Activated CD8-positive, alpha-beta memory T cell treated with anti-CD3 and anti-CD28 coated beads, Interleukin-2, amount 10 ng/mL, durations not matched to agents 7 days and 5 days (primary cell): ENCODE data around the gene TEDDM1. TPM values are rescaled to one million over a fixed set of nuclear protein-coding genes. Genes with fewer than 3 reads are reported as not detected.

Experiments used
- ATAC-seq: fragments of 150-1000 bp; cut with Tn5 transposase; one replicate; pipeline ENCODE4 v1.10.0; 2021; ENCODE audit warnings: moderate library complexity
- CTCF ChIA-PET: fragments of 350-600 bp; sonication (Branson Sonifier 250); formaldehyde crosslinking; loops from one replicate; lab custom pipeline; 2021; ENCODE audit warnings: antibody characterized with exemption; lab: Charles Lee
- DNase-seq: peaks from one replicate; pipeline ENCODE4 v3.0.0-alpha.2; 2020
- H3K27ac Mint-ChIP-seq: one replicate; pipeline ENCODE4 v1.8.0; 2021; ENCODE audit warnings: mild to moderate bottlenecking, mixed read lengths
- H3K27me3 Mint-ChIP-seq: one replicate; pipeline ENCODE4 v1.8.0; 2021; ENCODE audit warnings: mixed read lengths
- H3K36me3 Mint-ChIP-seq: one replicate; pipeline ENCODE4 v1.8.0; 2021; ENCODE audit warnings: mild to moderate bottlenecking, mixed read lengths
- H3K4me1 Mint-ChIP-seq: one replicate; pipeline ENCODE4 v1.8.0; 2021; ENCODE audit warnings: mixed read lengths
- H3K4me3 Mint-ChIP-seq: one replicate; pipeline ENCODE4 v1.8.0; 2021; ENCODE audit warnings: mild to moderate bottlenecking, moderate library complexity, mixed read lengths
- H3K9me3 Mint-ChIP-seq: one replicate; pipeline ENCODE4 v1.8.0; 2022; ENCODE audit warnings: low read depth, mixed read lengths
- total RNA-seq, 2 experiments: library from RNA; stranded (reverse); gene quantifications; one replicate each; pipeline ENCODE4 v1.2.3, GENCODE V29; 2021

TEDDM1 gene
- total RNA-seq, 2 experiments from 2014 or later: not detected

DNA sequence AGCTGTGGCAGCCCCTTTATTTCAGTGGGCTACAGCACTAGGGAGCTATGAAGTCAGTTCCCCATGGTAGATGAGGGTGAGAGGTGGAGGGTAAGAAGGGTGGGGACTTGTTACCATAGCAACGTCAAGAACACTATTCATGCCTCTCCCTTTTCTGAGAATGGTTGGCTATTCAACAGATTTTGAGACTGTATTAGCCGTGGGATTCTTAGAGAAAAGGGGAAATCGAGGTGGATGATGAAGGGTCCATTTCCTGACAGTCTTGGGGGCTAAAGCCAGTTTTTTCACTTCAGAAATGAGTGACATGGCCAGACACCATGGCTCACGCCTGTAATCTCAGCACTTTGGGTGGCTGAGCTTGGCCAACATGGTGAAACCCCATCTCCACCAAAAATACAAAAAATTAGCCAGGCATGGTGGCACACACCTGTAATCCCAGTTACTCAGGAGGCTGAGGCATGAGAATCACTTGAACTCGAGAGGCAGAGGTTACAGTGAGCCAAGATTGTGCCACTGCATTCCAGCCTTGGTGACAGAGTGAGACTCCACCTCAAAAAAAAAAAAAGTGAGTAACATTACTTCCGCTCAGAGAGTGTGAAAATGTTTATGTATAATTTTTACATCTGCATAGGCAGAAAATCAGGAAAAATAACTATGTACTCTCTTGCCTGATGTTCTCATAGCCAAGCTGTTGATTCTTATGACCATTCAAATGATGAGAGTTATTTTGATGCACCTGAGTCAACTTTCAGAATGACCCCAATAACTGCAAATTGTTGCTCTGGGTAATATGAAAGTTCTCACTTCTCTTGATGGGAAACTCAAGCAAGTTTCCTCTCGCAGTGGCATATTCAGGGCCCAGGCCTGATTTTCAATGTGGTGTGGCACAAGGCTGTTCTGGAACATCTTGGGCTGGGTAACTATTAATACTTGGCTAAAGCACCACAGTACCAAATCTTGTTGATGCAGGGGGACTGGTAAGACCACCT lies 26.3 kb upstream of the TEDDM1 start:
- CTCF ChIA-PET: no interaction called here
- Mint-ChIP-seq H3K36me3 (no peaks in the 10 kb centered on the region), H3K27me3 (peaks cover 17% of the 10 kb centered on the region), H3K4me1 (peaks cover 26% of the 10 kb centered on the region), H3K27ac (peak overlapping the region; percentile 10), H3K9me3 (no peaks in the 10 kb centered on the region), H3K4me3 (no peak overlapping the region)
- DNase-seq (no peak), ATAC-seq (no peak)

DNA sequence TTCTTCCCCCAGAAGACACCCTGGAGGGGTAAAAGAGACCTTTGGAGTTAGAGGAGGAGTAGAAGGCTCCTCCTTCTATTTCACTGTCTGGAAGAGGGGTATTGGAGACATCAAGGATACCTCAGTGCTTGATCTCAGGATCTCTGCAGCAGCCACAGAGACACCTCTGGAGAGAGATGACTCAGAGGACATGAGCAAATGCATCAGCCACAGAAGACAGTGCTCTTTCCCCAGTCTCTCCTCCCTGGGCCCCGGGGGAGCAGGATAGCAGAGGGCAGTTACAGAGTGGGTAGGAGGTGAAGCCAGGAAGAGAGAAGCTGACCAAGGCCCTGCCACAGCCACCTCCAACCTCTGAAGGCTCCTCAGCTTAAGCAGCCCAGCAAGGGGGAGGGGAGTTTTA lies 15.3 kb upstream of the TEDDM1 start:
- H3K4me1 Mint-ChIP-seq: peaks cover 23% of the 10 kb centered on the region
- no peaks in the 10 kb centered on the region for H3K9me3 Mint-ChIP-seq
- peak; percentile 47 for ATAC-seq
- CTCF ChIA-PET: interaction anchor here (1.0 kb wide), 1 partner anchor 20 kb away, joined by 3 read pairs; no protein-coding TSS in a partner anchor
- H3K36me3 Mint-ChIP-seq: no peaks in the 10 kb centered on the region
- no peak overlapping the region for H3K4me3 Mint-ChIP-seq
- DNase-seq: no peak
- no peak overlapping the region for H3K27ac Mint-ChIP-seq
- peaks cover 45% of the 10 kb centered on the region for H3K27me3 Mint-ChIP-seq

DNA sequence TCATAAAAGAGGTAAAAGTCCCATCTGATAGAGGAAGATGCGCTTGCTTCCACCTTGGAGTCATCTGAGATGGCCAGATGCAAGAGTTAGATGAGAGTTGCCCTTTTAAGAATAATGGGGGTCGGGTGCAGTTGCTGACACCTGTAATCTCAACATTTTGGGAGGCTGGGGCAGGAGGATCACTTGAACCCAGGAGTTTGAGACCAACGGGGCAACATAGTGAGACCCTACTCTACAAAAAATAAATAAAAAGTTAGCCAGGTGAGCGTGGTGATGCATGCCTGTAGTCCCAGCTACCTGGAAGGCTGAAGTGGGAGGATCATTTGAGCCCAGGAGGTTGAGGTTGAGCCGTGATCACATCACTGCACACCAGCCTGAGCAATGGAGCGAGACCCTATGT lies 13.5 kb upstream of the TEDDM1 start:
- peaks cover 47% of the 10 kb centered on the region for H3K27me3 Mint-ChIP-seq
- no peaks in the 10 kb centered on the region for H3K36me3 Mint-ChIP-seq
- DNase-seq (no peak), ATAC-seq (no peak)
- H3K4me1 Mint-ChIP-seq: peaks cover 23% of the 10 kb centered on the region
- CTCF ChIA-PET: interaction anchor here (1.7 kb wide), 1 partner anchor 9 kb away, joined by 5 read pairs; no protein-coding TSS in a partner anchor
- no peaks in the 10 kb centered on the region for H3K9me3 Mint-ChIP-seq
- H3K4me3 Mint-ChIP-seq: no peak overlapping the region
- H3K27ac Mint-ChIP-seq: no peak overlapping the region

DNA sequence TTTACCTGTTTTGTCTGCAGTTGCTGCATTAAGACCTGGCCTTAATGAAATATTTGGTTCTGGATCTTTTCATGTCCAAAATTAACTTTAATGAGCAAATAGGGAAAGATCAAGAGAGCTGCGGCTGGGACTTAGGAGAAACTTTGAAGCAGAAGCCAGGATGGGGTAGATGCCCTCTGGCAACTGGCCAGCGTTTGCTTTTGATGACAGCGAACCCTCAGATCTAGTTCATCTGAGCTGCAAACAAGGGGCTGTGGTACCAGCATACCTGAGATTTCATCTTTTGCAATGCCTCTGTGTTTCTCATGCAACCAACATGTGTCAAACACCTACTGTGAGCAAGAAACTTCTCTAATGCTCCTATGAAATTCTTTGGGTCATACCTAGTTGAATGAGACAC lies 13.0 kb upstream of the TEDDM1 start:
- CTCF ChIA-PET: interaction anchor here (1.7 kb wide), 1 partner anchor 10 kb away, joined by 5 read pairs; no protein-coding TSS in a partner anchor
- no peak for ATAC-seq
- DNase-seq: no peak
- H3K9me3 Mint-ChIP-seq: no peaks in the 10 kb centered on the region
- H3K4me3 Mint-ChIP-seq: no peak overlapping the region
- H3K4me1 Mint-ChIP-seq: peaks cover 21% of the 10 kb centered on the region
- H3K36me3 Mint-ChIP-seq: no peaks in the 10 kb centered on the region
- H3K27me3 Mint-ChIP-seq: peaks cover 42% of the 10 kb centered on the region
- H3K27ac Mint-ChIP-seq: no peak overlapping the region

DNA sequence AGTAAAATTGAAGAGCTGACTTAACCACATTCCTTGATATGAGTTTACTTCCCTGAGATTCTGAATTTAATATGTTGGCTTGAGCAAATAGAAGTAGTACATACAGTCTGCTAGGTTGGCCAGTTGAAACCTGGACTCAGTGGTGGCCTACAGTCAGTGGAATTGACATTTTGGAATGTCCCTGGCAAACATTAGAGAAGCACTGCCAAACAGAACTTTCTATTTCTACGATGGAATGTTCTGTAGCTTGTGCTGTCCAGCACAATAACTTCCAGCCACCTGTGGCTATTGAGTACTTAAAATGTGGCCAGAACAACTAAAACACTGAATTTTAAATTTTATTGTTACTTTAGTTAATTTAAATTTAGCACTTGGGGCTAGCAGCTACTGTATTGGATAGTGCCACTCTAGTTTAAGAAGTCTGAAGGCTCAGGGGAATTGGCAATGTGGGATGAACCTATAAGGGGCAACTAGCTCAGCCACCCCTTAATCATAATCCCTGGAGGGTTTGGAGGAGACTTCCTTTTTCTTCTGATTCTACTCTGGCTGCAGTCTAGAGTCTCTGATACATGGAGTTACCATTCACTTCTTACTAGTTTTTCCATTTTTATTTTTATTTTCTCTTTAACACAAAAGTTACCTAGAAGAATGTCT lies 10.3 kb upstream of the TEDDM1 start:
- Mint-ChIP-seq H3K4me3 (no peak overlapping the region), H3K27me3 (peaks cover 44% of the 10 kb centered on the region)

DNA sequence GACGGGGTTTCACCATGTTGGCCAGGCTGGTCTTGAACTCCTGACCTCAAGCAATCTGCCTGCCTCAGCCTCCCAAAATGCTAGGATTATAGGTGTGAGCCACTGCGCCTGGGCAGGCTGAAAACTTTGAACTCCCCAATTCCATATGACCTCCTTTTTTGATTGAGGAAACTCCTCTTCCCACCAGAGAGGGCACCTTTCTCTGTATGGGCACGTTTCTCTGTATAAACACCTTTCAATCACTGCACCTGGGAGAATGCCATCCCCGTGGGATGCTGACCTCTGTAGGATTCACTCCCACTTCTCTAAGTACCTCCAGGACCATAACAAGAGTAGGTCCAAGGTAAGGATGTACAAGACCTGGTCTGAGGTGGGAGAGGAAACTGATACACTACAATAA lies 9.7 kb upstream of the TEDDM1 start:
- CTCF ChIA-PET: no interaction called here
- ATAC-seq (no peak), DNase-seq (no peak)
- Mint-ChIP-seq H3K27me3 (peaks cover 43% of the 10 kb centered on the region), H3K4me3 (no peak overlapping the region), H3K4me1 (peaks cover under 1% of the 10 kb centered on the region), H3K9me3 (no peaks in the 10 kb centered on the region), H3K36me3 (no peaks in the 10 kb centered on the region), H3K27ac (no peak overlapping the region)

More for the DNA sequence above, 10.3 kb upstream of the TEDDM1 start:
- Mint-ChIP-seq H3K27ac (no peak overlapping the region), H3K36me3 (no peaks in the 10 kb centered on the region), H3K4me1 (peaks cover 6% of the 10 kb centered on the region), H3K9me3 (no peaks in the 10 kb centered on the region)
- CTCF ChIA-PET: interaction anchor here (1.3 kb wide), 1 partner anchor 325 kb away, joined by 3 read pairs; no protein-coding TSS in a partner anchor
- DNase-seq (no peak), ATAC-seq (no peak)

DNA sequence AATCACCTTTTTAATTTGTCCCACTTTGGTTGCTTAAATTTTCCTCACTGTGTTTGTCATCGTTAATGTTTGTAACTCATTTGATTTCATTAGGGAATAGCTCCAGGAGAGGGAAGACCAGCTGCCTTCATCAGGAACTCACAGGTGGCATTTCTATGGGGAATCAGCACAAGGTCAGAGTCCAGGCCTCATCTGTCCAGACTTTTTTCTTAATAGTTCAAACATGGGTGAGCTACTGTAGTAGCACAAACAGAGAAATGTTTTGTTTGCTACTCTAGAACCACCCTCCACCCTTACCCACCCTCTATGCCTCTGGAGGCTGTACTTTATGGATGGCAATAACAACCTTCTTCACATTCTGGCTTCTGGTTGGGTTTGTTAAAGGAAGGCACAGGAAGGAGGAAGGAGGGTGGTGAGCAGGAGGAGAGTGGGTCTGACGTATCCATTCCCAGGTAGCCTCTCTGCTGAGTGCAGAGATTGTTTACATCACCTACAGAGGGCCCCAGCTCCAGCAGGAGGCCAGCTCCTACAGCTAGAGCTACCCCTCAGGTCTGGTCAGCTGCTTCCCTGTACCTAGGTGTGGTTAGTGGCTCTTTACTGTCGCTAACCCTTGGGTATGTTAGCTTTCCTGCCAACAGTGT lies 8.1 kb upstream of the TEDDM1 start:
- CTCF ChIA-PET: no interaction called here
- Mint-ChIP-seq H3K27ac (no peak overlapping the region), H3K36me3 (no peaks in the 10 kb centered on the region), H3K4me1 (no peaks in the 10 kb centered on the region), H3K4me3 (no peak overlapping the region), H3K9me3 (peaks cover 3% of the 10 kb centered on the region), H3K27me3 (peaks cover 35% of the 10 kb centered on the region)
- ATAC-seq (no peak), DNase-seq (no peak)

DNA sequence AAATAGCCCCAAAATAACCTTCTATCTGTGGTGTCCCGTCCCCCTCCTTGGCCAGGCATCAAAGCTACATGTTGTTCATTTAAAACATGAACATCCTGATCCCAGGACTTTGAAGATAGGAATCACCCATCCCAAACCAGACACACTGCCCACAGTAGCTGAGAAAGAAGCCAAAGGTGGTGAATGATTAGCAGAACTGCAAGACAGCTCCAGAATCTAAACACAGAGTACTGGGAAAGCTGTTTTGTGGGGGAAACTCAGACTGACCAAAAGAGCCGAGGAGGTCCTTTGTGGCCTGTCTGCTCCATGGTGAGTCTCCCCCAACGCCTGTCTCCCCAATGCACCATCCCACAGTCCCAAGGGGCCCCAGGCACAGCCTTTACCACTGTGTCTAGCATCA lies 7.3 kb upstream of the TEDDM1 start:
- no peaks in the 10 kb centered on the region for H3K4me1 Mint-ChIP-seq
- H3K27ac Mint-ChIP-seq: no peak overlapping the region
- H3K4me3 Mint-ChIP-seq: no peak overlapping the region
- CTCF ChIA-PET: interaction anchor here (1.1 kb wide), 1 partner anchor 265 kb away, joined by 3 read pairs; no protein-coding TSS in a partner anchor
- DNase-seq (no peak), ATAC-seq (no peak)
- no peaks in the 10 kb centered on the region for H3K36me3 Mint-ChIP-seq
- H3K9me3 Mint-ChIP-seq: peaks cover 3% of the 10 kb centered on the region
- peaks cover 35% of the 10 kb centered on the region for H3K27me3 Mint-ChIP-seq

DNA sequence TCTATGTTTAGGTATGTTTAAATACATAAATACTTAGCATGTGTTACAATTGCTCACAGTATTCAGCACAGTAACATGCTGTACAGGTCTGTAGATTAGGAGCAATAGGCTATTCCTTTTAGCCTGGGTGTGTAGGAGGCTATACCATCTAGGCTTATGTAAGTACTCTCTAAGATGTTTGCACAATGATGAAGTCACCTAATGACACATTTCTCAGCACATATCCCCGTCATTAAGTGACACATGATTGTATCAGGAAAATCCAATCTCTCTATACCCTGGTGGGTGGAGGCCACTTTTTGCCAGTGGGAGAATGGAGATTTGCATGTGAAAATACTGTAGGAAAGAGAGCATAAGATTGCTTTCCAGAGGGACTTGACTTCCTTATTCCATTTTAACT lies 5.5 kb upstream of the TEDDM1 start:
- ATAC-seq: no peak
- Mint-ChIP-seq H3K36me3 (no peaks in the 10 kb centered on the region), H3K4me1 (no peaks in the 10 kb centered on the region), H3K27me3 (peaks cover 33% of the 10 kb centered on the region), H3K9me3 (peaks cover 3% of the 10 kb centered on the region), H3K27ac (no peak overlapping the region), H3K4me3 (no peak overlapping the region)
- CTCF ChIA-PET: no interaction called here
- DNase-seq: no peak

DNA sequence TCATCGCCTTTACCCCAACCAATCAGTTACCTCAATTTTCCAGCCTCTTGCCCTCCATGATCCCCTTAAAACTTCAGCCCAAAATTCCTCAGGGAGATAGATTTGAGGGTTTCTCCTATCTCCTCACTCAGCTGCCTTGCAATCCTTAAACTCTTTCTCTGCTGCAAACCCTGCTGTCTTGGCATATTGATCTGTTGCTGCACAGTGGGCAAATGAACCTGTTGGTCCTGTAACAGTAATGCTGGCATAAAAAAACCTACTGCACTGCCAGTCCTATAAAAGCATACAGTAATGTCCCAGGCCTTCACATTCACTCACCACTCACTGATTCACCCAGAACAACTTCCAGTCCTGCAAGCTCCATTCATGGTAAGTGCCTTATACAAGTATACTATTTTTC lies 5.1 kb upstream of the TEDDM1 start:
- no peak overlapping the region for H3K27ac Mint-ChIP-seq
- CTCF ChIA-PET: interaction anchor here (0.8 kb wide), 1 partner anchor 262 kb away, joined by 6 read pairs; no protein-coding TSS in a partner anchor

DNA sequence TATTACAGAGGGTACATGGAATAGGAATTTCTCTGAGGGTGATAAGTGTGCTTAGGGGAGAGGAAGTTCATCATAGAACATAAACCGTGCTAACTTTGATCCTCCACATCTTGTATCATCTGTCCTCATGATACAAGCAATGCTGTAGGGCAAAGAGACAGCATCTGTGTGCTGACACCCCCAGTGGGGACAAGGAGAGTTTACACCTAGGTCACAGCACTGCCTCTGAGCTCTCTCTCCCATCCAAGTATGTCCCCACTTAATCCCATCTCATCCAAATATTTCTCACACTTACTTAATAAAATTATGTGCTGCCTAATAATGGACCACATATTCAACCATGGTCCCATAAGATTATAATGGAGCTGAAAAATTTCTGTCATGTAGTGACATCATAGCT lies 4.3 kb upstream of the TEDDM1 start:
- Mint-ChIP-seq H3K4me3 (no peak overlapping the region), H3K4me1 (no peaks in the 10 kb centered on the region), H3K36me3 (no peaks in the 10 kb centered on the region), H3K27me3 (peaks cover 34% of the 10 kb centered on the region), H3K9me3 (peaks cover 3% of the 10 kb centered on the region), H3K27ac (no peak overlapping the region)
- ATAC-seq (no peak), DNase-seq (no peak)
- CTCF ChIA-PET: interaction anchor here (0.8 to 1.0 kb wide), 2 partner anchors 8 to 262 kb away, joined by 4 to 6 read pairs; no protein-coding TSS in a partner anchor

More for the DNA sequence above, 5.1 kb upstream of the TEDDM1 start:
- Mint-ChIP-seq H3K9me3 (peaks cover 3% of the 10 kb centered on the region), H3K4me1 (no peaks in the 10 kb centered on the region), H3K4me3 (no peak overlapping the region), H3K36me3 (no peaks in the 10 kb centered on the region), H3K27me3 (peaks cover 33% of the 10 kb centered on the region)
- DNase-seq (no peak), ATAC-seq (no peak)

DNA sequence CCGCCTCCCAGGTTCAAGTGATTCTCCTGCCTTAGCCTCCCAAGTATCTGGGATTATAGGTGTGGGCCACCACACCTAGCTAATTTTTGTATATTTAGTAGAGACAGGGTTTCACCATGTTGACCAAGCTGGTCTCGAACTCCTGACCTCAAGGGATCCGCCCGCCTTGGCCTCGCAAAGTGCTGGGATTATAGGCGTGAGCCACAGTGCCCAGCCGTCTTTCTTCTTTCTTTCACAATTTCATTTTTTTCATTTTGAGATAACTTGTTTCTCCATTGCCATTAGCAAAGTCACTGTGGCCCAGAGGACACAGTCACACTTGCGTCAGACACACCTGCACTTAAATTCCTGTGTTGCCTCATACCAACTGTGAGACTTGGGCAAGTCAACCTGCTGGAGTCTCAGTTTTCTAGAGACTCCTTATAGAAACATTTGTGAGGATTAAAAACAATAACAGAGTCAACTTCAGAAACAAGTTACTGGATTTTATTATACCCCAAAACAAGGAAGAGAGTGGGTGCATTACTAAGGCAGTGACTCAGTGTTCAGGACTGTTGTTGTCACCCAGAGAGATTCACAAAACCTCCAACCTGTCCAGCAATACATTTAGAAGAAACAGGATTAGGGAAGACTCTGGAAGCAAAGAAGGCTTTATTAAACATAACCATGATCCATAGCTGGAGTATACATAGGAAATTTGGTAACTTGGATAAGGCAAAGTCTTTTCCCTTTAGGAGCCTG lies 2.6 kb downstream of the TEDDM1 start:
- Mint-ChIP-seq H3K4me3 (no peak overlapping the region), H3K27ac (no peak overlapping the region), H3K4me1 (peaks cover 4% of the 10 kb centered on the region), H3K36me3 (no peaks in the 10 kb centered on the region), H3K27me3 (peaks cover 38% of the 10 kb centered on the region), H3K9me3 (no peaks in the 10 kb centered on the region)
- no peak for DNase-seq
- ATAC-seq: no peak
- CTCF ChIA-PET: interaction anchor here (0.6 to 6.4 kb wide), 8 partner anchors 11 to 317 kb away, joined by 3 to 179 read pairs (median 8); no protein-coding TSS in a partner anchor
